HEK293T (cell line): ENCODE results near the gene SAMD14.

ENCODE experiments used
- CTCF ChIA-PET: fragments of 350-600 bp; formaldehyde crosslinking; extraction: SDS; loops from one replicate; lab custom pipeline; 2021; ENCODE audit warnings: antibody characterized with exemption, inconsistent platforms; lab: Yijun Ruan, JAX
- POLR2A ChIA-PET: fragments of 350-600 bp; formaldehyde crosslinking; extraction: SDS; loops from one replicate; lab custom pipeline; 2020; ENCODE audit warnings: antibody characterized with exemption, inconsistent platforms; lab: Yijun Ruan, JAX
- DNase-seq: peaks from one replicate; pipeline ENCODE4 v3.0.0; 2012; ENCODE audit warnings: mixed read lengths; ENCODE audit errors: extremely low spot score
- ARNT ChIP-seq: fragments of 450-650 bp; IDR thresholded peaks from 2 replicates; pipeline ENCODE4 v1.6.1; 2017; ENCODE audit warnings: mild to moderate bottlenecking
- BHLHE40 ChIP-seq: fragments of 450-650 bp; IDR thresholded peaks from 2 replicates; pipeline ENCODE4 v1.6.1; 2016; ENCODE audit warnings: mild to moderate bottlenecking, moderate library complexity, borderline replicate concordance
- CTBP1 ChIP-seq: fragments of 450-650 bp; IDR thresholded peaks from 2 replicates; pipeline ENCODE4 v1.6.1; 2016; ENCODE audit warnings: borderline replicate concordance
- ELF4 ChIP-seq: fragments of 450-650 bp; IDR thresholded peaks from 2 replicates; pipeline ENCODE4 v1.6.1; 2017; ENCODE audit warnings: antibody characterized with exemption
- FOXA1 ChIP-seq: fragments of 450-650 bp; IDR thresholded peaks from 2 replicates; pipeline ENCODE4 v1.6.1; 2016; ENCODE audit warnings: mild to moderate bottlenecking
- FOXK2 ChIP-seq: fragments of 450-650 bp; IDR thresholded peaks from 2 replicates; pipeline ENCODE4 v1.6.1; 2016; ENCODE audit warnings: mild to moderate bottlenecking
- FOXM1 ChIP-seq: fragments of 450-650 bp; IDR thresholded peaks from 2 replicates; pipeline ENCODE4 v1.6.1; 2017; ENCODE audit warnings: mild to moderate bottlenecking, borderline replicate concordance
- HDGF ChIP-seq: fragments of 450-650 bp; IDR thresholded peaks from 2 replicates; pipeline ENCODE4 v1.6.1; 2017; ENCODE audit warnings: antibody characterized with exemption, borderline replicate concordance
- L3MBTL2 ChIP-seq: fragments of 450-650 bp; conservative IDR thresholded peaks from 2 replicates; pipeline ENCODE4 v1.6.1; 2016; ENCODE audit warnings: mild to moderate bottlenecking
- LEF1 ChIP-seq: fragments of 450-650 bp; IDR thresholded peaks from 2 replicates; pipeline ENCODE4 v1.6.1; 2017; ENCODE audit warnings: mild to moderate bottlenecking, borderline replicate concordance
- NFRKB ChIP-seq: fragments of 450-650 bp; IDR thresholded peaks from 2 replicates; pipeline ENCODE4 v1.6.1; 2016; ENCODE audit warnings: mild to moderate bottlenecking, moderate library complexity
- SP1 ChIP-seq: fragments of 450-650 bp; IDR thresholded peaks from 2 replicates; pipeline ENCODE4 v1.6.1; 2017
- SUZ12 ChIP-seq: fragments of 450-650 bp; IDR thresholded peaks from 2 replicates; pipeline ENCODE4 v1.6.1; 2016; ENCODE audit warnings: mild to moderate bottlenecking
- TARDBP ChIP-seq: fragments of 450-650 bp; IDR thresholded peaks from 2 replicates; pipeline ENCODE4 v1.6.1; 2016
- ZNF384 ChIP-seq: fragments of 450-650 bp; IDR thresholded peaks from 2 replicates; pipeline ENCODE4 v1.6.1; 2016
- TF ChIP-seq, protein P1 (sequence below): fragments of 450-650 bp; IDR thresholded peaks from 2 replicates; pipeline ENCODE4 v1.6.1; 2016

SAMD14 gene

GRCh38 chr17:50151041-50151936, 21.3 kb upstream of the SAMD14 start:
- ChIA-PET POLR2A (interaction anchor here (0.6 to 2.5 kb wide), 33 partner anchors 9 to 246 kb away, joined by 3 to 98 read pairs (median 5); partner anchors contain the start of genes LRRC59, PDK2 and SGCA), CTCF (interaction anchor here (0.9 to 2.8 kb wide), 7 partner anchors 10 to 57 kb away, joined by 3 to 34 read pairs (median 8); no protein-coding TSS in a partner anchor)
- peak; percentile 93 for DNase-seq
- TF ChIP-seq HDGF (no peak), FOXM1 (peak; percentile 73; the same call in 1 of the 2 replicates)

DNA sequence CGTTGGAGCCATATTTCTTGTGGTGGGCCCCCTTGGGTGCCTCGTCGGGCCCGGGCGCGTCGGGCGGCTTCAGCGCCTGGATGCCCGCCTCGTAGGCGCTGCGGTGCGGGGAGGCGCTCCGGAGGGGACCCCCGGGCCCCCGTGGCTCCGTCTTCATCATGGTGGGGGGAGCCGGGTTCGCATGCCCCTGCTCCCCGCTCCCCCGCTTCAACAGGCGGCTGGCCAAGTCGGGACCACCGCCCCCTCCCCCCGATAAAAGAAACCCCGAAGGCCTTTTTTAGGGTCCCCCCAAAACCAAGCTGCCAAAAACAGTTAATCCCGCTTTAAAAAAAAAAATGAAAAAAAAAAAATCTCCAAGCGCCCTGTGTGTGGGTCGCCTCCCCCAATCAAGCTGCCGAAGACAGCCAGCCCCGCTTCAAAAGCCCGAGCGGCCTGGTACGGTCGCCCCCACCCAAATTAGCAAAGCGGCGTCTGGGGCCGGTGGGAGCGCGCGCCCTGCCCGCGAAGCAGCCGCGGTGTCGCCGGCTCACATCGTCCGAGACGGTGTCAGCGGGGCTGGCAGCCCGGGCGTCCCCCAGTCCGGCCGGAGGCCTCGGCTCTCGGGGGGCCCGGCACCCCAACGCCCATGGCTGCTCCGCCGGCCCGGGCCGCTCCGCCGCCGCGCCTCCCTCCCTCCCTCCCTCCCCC, 20.5 kb upstream of the SAMD14 start, which contains the start of gene PPP1R9B:
PPP1R9B (minus strand) TSS at position 324 of the 687 bp plus-strand sequence; CDS start at position 160, 164 bp downstream.
- TF ChIP-seq HDGF, result no peak
- TF ChIP-seq, protein P1, sequence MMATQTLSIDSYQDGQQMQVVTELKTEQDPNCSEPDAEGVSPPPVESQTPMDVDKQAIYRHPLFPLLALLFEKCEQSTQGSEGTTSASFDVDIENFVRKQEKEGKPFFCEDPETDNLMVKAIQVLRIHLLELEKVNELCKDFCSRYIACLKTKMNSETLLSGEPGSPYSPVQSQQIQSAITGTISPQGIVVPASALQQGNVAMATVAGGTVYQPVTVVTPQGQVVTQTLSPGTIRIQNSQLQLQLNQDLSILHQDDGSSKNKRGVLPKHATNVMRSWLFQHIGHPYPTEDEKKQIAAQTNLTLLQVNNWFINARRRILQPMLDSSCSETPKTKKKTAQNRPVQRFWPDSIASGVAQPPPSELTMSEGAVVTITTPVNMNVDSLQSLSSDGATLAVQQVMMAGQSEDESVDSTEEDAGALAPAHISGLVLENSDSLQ, result no peak
- no peak for TF ChIP-seq FOXK2
- TF ChIP-seq NFRKB, result no peak
- ChIA-PET POLR2A (interaction anchor here (0.6 to 2.7 kb wide), 13 partner anchors 8 to 247 kb away, joined by 3 to 98 read pairs (median 4); partner anchors contain the start of genes LRRC59 and PDK2), CTCF (interaction anchor here (1.1 to 2.8 kb wide), 5 partner anchors 10 to 57 kb away, joined by 3 to 34 read pairs (median 5); no protein-coding TSS in a partner anchor)
- DNase-seq, result no peak

- POLR2A ChIA-PET, result interaction anchor here (0.9 to 2.7 kb wide), 5 partner anchors 11 to 55 kb away, joined by 3 to 25 read pairs (median 3); no protein-coding TSS in a partner anchor
- 0 out of 2 replicates have a peak, but pooled peaks have one; percentile 8 for TF ChIP-seq L3MBTL2
- no peak for TF ChIP-seq CTBP1
- DNase-seq, result peak; percentile 54
- CTCF ChIA-PET, result interaction anchor here (0.9 to 1.5 kb wide), 4 partner anchors 11 to 56 kb away, joined by 3 to 5 read pairs (median 3); no protein-coding TSS in a partner anchor
Observed at GRCh38 chr17:50149417-50150353, 19.7 kb upstream of the SAMD14 start.

GRCh38 chr17:50149091-50149416, 19.1 kb upstream of the SAMD14 start:
- ChIA-PET POLR2A (interaction anchor here (2.7 kb wide), 1 partner anchor 12 kb away, joined by 25 read pairs; no protein-coding TSS in a partner anchor), CTCF (interaction anchor here (0.9 to 1.5 kb wide), 4 partner anchors 12 to 55 kb away, joined by 3 to 5 read pairs (median 3); no protein-coding TSS in a partner anchor)
- TF ChIP-seq L3MBTL2 (peak; percentile 26; the same call in 1 of the 2 replicates), FOXM1 (no peak), FOXA1 (no peak)
- no peak for DNase-seq

GRCh38 chr17:50148226-50149090, 18.5 kb upstream of the SAMD14 start:
- ChIA-PET CTCF (interaction anchor here (0.8 to 1.5 kb wide), 2 partner anchors 21 to 30 kb away, joined by 3 to 5 read pairs; no protein-coding TSS in a partner anchor), POLR2A (interaction anchor here (0.9 to 2.7 kb wide), 3 partner anchors 10 to 24 kb away, joined by 3 to 25 read pairs (median 3); no protein-coding TSS in a partner anchor)
- TF ChIP-seq SP1 (no peak), BHLHE40 (no peak), FOXA1 (no peak), ELF4 (no peak), HDGF (no peak), CTBP1 (no peak), ZNF384 (no peak), FOXK2 (no peak), FOXM1 (no peak), L3MBTL2 (no peak), TARDBP (no peak), NFRKB (no peak), SUZ12 (no peak), ARNT (no peak), LEF1 (no peak)
- TF ChIP-seq, protein P1, result no peak
- DNase-seq, result no peak
